Stimulated activated CD8-positive, alpha-beta memory T cell treated with anti-CD3 and anti-CD28 coated beads, Interleukin-2, amount 100 ng/mL, for 1 hour (primary cell): ENCODE data around the gene PCSK1.

ENCODE experiments used
- DNase-seq, 2 donors: peaks; one replicate each; pipeline ENCODE4 v3.0.0-alpha.2; 2020; ENCODE audit warnings: low read depth in 2 of 2

Gene PCSK1

DNA sequence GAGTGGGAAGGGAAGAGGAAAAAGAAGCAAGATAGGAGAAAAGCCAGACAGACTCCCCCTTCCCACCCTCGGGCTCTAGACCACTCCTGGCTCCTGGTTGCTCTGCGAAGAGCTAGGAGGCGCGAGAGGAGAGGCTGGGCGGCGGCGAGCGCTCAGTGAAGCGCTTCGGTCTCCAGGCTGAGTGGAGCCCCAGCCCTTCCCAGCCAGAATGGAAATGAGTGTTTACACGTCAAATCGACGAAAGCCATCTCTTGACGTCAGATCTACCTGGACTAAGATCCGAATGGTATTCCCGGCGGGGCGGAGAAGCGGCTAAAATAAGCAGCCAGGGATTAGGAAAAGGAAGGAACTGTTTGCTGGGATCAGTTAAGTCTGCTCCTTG, at the start of gene PCSK1:
Gene PCSK1, minus strand, starts transcription at position 183 of the 382 bp plus-strand sequence. CDS start 206 bp downstream, outside the sequence.
- DNase-seq = no peak

DNA sequence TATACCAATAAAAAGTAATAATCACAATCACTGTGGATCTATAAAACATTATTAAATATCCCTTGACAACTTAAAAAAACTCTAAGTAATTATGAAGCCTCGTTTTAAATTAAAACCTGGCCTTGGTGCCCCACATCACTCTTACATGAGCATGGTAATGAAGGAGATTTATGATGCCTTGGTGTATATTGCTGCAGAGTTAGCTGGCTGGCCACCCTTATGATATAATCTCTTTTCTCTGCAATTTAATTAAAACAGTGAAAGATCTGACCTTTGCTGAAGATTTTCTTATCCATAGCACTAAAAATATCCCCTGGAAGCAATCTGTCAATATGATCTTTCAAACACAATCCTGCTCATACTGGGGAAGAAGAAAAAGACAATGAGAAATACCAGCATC, 48.8 kb upstream of the PCSK1 start:
- no peak for DNase-seq

DNA sequence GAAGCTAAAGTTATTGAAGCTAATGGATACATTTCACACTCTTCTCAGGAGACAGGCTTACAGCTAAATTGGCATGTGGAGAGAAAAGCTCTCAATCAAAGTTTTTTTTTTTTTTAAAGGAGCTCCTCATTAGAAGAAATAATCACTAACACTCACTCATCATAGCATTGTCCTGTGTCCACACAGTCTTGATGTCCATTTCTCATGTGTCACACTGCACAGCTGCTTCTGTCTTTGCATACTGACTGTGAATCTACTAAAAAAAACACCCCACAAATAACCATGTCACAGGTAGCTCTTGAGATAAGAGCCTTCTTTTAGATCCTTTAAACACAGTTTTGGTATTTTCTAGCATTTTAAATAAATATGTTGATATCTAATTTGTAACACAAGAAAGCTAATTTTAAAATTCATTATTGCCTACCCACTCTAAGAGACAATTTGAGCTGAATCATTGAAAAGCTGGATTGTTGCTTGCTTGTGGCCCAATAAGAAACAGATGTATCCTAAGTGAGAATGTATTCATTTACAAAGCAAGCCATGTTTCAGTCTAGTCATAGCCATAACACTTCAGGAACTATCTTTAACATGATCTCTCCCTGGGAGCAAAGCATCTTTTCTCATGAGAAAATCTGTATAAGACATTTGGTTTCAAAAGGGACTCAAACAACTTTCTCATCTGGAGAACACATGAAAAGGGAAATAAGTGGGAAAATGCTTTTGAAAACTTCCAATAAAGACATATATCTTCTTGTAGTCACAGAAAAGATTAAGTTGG, 48.1 kb upstream of the PCSK1 start:
- DNase-seq = no peak

DNA sequence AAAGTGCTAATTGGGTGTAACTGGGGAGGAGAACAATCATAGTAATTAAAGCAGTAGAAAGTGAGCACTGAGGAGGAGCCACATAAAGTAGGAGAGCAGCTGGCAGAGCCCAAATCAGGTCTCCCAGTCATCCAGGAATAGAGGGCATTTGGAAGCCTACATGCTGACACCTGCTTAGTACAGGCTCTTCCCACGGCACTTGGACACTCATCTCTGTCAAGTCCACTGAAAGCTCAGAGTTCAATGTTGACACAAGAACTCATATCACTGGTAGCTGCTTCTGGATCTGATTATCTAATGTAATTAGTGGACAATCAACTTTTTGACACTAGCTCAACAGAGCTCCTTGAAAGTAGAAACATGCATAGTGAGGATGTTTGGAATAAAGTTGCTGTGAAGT, 45.9 kb upstream of the PCSK1 start:
- DNase-seq = no peak

DNA sequence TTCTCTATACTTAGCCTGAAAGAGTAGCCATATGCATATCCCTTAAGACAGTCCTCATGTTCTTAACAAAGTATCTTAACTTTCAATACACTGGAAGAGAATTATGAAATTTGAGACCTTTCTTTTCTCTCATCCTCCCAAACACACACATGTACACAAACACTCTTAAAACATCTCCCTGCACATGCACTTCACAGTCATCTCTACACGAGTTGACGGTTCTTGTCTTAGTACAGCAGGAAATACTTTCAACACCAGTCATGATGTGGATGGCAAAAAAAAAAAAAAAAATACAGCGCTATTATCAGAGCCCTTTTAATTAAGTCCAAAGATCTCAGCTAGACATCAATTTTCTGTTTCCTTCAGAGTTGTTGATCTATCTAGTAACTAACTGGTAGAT, 43.6 kb upstream of the PCSK1 start:
- no peak for DNase-seq

DNA sequence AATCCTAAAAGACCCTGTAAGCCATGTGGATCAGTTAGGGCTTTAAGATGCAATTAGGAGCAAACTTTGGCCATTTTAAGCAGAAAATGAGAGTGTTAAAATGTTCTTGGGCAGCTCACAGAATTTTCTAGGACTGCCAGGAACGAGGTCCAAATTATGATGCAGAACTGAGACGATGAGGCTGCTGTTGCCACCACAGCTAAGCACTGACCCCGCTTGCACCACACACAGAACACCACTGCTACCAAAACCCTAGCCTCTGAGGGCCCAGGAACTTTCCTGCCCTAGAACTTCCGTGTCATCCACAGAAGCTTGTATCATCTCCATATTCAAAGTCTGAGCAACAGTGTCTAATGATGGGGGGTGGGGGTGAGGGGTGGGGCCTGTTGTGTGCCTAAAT, 41.0 kb upstream of the PCSK1 start:
- no peak for DNase-seq

DNA sequence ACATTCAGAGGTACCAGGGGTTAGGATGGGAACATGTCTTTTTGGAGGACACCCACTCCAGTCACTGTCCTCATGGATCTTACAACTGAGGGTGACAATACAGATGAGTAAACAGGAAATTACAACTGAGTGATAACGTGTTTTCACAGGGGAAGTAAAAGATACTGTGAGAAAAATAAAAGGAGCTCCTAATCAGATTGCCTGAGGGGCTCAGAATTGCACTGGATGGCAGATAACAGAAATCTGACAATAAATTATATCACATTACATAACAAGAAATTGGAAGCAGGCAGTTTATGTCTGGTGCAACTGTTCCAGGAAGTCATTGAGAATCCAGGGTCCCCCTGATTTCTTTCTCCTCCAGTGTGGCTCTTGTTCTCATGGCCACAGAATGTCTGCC, 40.1 kb upstream of the PCSK1 start:
- no peak for DNase-seq

DNA sequence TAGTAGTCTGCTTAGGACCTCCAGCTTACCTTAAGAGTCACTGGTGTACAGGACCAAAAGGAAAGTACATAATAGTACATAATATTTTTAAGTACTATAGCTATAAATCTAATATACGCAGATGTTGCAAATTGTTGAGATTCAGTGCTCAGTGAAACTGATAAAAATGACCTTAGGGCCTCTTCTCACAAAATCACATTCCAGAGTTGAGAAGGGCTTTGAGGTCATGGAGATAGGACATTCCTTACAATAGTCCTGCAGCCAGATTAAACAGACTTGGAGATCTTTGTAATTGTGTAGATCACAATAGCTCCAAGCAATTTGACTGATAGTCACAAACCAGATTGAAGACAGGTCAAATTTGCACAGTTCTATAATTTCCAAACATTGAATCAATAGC, 37.7 kb upstream of the PCSK1 start:
- DNase-seq = no peak

DNA sequence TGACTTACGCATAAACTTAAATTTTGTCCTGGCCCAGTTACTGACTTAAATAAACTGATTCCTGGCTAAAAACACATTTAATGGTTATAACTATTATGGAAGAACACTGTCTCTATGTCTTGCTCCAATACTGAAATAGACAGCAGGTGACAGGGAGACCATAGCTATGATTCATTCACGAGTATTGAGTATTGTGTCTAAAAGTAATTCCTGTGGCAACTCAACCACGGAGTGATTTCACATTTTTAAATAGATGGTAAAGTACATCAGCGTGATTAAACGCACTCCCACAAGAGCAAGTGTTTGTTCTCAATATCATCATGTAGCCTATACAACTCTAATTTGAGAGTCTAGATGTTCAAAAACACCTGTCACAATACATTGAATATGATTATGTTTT, 35.9 kb upstream of the PCSK1 start:
- DNase-seq = no peak

DNA sequence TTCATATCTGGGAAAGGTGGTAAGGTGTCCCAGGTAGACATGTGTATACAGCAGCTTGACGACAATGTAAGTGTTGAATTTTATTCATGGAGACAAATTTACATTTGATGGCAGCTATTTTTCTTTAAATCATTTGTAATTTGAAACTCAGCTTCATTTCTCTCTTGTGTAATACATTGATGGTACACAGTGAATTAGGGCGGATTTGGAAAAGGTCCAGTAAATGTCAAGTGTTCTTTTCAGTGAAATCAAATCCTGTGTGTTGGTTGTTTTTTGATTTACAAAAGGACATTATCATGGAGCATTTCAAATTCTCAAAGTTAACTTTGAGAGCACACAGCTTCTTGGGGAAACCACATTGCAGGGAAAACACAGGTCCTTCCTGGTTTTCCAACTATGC, 30.0 kb upstream of the PCSK1 start:
- no peak for DNase-seq

DNA sequence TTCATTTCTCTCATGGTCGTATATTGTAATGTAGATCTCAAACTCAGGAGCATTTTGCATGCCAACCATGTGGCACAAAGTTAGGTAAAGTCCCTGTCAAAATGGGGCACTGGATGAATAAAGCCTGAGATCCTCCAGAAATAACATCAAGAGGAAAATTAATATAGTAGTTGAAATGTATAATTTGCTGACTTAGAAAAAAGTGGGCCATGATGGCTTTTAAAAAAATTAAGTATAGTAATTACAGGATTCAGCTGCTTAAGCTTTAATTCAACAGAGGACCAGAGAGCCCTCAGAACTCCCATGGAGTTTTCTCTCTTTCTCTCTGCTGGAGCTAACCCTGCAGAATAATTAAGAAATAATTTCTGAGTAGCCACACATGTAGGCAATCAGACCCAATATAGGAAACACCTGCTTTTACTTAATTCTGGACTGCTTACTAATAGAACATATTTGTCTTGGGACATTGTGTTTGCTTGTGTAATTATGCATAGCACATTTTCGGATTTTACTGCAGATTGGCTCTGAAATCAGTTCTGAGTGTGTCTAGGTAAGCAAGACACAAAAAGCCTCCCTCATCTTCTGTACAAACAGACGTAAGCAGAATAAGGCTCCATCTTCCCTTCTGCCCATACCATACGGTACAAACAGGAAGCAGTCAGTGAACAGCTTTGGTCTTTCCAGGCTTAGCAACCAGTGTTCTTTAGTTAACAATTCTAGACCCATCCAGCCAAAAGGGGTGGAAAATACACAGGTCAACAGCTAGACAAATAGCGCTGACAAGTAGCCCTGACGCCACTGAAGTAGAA, 26.5 kb upstream of the PCSK1 start:
- no peak for DNase-seq

DNA sequence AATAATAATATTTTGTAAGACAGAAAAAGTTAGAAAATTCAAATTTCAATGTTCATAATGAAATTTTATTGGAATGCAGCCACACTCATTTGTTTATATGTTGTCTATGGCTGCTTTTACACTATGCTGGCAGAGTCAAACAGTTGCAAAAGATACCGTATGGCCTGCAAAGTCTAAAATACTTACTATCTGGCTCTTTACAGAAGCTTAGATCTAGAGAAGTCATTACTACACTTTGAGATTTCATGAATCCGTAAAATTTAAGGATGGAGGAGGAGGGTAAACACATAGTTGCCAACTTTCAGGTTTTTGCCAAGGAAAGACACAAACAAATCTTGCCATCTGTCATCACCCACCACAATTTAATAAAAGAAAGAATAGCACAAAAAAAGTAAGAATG, 25.1 kb upstream of the PCSK1 start:
- DNase-seq = no peak

DNA sequence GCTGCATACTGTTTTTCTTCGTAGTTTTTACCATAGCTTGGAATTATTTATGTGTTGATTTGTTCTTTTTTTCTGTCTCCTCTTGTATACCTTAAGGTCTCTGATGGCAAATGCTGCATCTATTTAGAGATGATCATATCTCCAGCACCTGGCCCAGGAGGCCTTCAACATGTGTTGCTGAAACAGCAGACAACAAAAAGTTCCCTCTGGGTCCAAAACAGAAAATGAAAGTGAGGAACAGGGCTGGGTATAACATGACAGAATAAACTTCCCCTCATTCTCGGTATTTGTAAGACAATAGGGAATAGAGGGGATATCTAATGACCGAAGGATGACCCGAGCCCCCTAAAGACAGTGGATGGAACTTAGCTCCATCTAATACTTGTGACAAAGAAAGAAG, 22.7 kb upstream of the PCSK1 start:
- no peak for DNase-seq

DNA sequence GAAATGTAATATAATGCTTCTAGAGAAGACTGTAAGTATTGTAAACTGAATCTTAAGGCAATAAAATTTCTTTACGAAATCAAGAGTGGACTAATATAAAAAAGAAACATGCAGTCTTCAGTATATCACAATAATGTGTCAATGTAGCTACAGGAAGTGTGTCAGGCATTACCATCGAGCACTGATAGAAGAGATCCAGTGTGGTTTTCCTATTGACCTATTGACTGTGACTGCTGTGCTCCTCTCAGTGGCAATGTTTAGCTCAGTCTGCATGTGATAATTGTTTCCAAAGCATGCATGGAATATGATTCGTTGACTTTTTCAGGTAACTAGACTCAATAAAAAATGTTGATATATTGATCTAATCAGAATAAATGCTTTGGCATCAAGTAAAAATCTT, 20.3 kb upstream of the PCSK1 start:
- no peak for DNase-seq

DNA sequence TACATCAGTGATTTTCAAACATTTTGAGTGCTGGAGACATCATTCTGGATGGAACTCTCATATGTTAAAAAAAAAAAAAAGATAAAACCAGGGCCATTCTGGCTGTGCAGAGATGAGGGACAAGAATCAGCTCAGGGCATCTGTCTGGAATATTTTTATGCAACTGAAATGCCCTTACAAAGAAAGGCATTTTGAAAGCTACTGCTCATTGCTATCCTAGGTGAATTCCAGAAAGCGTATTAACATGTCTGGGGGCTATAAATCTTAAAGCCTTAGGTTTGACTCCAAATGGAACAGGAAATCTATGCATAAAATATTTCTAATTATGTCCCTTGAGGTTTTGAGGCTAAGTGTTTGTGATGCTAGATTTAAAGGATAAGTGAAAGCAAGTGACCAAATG, 14.9 kb upstream of the PCSK1 start:
- no peak for DNase-seq

DNA sequence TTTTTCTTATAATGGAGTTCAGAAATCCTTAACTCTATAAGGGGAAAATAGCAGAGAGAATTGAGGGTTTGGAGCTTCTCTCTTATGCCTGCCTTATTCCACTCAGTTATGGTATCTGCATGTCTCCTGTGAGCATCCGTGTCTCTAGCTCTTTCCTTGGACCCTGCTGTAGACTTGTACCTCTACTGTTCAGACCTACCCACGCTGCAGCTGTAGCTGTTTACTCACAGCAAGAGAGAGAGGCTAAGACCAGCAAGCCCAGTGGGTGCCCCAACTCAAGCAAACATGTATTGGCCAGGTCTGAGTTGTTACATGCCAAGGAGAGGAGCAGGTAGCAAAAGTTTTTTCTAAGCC, 7.1 kb upstream of the PCSK1 start:
- DNase-seq = no peak

DNA sequence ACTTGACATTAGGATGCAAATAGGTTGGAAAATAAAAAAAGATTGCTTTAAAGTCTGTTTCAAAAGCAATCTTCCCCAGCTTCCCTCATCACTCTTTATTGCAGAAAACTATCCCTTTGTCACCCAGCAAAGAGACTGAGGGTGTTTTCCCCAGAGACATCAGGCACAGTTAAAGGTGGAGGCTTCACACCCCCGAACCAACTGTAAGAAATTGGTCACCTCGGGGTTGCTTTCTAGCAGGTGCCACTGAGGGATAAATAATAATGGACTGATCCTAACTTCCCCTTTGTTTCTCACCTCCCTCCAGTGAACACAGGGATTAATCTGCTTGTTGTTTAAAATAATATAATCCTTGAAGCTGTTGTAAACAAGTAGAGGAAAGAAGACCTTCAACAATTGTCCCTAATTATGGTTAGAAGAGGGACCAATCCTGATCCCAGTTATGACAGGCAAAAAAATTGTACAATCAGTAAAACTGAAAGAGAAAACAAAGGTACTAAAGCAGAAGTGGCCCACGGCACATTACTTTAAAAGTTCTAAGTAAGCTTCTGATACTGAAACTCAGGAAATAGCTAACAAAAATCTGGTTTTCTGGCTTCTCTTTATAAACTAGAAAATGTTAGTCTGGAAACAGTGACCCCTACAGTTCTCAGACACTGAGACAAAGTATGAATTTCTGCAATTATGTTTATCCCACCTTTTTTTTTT, 6.6 kb upstream of the PCSK1 start:
- DNase-seq = no peak

DNA sequence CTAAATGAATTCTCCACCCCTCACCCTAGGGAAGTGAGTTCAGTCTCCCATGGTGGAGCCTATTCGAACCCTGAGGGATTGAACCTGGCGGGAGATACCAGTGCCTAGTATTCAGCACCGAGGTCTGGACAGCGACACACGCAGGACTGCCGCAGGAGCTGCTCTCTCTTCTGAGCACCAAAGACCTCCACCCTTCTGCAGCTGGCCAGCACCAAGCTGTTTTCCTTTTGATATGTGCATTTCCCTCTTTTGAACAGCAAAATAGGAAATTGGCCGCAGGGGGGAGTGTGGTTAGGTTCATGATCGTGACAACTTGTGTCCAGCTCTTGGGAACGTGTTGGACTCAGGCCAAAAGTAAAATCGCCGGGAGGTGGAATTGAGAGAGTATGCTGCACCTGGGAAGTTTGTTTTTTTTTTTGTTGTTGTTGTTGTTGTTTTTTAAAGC, 1.2 kb upstream of the PCSK1 start:
- DNase-seq = no peak

DNA sequence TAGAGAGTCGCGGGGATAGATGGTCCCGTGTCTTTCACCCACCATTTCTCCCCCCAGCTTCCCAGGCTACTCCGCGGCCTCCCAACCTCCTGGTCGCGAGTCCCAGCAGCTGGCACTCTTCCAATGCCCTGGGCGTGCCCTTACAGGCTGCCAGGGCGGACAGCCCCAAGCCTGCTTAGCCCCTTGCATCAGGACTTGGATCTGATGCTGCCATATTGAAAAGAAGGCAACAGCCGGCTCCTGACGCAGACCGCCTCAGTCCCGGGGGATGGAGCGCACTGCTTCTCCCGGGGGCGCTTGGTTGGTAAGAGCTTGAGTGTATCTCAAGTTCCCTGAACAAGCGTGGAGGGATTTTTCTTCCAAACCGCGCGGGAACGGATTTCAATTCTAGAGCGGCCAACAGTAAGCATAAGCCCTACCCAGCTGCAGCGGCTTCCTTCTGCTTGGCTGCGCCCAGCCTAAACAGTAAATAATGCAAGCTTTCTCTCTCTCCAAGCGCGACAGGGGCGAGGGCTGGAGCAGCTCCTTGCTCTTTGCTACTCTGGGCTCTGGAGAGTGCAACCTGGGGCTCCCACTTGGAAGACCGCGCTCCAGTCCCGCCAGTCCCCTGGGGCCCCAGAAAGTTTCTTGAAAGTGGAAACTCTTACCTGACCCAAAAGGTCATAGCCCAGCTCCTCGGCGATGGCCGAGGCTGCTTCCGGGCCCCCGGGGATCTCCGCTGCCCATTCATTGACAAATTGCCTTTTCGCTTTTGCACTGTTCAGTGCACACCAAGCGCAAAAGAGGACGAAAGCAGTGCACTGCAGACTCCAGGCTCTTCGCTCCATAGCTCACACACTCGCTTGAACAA, 607 bp downstream of the PCSK1 start:
- no peak for DNase-seq

DNA sequence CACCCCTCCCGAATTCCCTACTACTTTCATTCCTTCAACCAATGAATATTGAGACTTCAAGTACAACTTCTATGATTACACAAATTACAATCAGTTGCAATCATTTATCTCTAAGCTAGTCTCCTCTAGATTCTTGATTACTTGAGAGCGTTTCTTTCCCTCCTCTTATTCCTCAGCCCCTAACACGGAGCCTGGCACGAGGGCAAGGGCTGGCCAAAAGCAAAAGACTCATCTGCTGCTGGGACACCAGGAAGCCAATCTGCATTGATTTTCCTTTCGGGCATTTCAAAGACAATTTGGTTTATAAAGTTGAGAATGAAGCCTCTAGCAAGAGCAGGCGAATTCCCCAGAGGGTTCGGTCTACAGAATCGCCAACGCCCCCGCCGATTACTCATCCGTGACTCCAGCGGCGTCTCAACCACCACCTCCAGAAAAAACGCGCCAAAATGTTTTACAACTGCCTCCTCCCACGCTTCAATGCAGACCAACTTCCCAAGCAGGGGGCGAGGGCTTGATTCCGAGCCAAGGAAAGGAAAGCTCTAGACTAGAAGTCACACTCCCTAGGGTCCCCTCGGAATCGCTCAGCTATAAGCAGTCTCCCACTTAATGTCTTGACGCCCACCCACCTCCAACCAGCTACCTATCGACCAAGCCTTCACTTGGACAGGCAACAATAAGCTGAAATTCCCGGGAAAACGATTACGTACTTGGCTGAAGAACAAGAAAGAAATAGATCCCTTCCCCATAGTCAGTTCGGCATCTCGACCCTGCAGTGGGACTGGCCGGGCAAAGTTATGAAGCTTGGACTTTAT, 1.5 kb downstream of the PCSK1 start:
- no peak for DNase-seq

DNA sequence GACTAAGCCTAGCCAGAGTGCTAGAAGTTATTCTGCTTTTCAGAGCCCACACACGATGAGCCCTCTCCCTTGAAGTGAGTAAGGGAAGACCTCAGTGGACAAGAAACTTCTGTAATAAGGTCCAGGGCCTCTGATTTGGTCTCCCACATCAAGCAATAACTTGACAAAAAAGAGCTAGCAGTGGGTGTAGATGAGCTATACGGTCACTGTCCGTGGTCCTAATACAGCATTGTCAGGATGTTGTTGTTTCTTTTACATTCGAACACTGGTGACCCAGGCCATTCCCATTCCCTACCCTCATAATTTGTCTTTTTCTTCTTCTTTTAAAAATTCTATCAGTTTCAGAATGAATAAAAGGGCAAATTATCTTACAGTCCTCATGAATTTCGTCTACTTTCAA, 5.2 kb downstream of the PCSK1 start:
- DNase-seq = no peak
